AG09309 (cell line): ENCODE measurements around the gene CNTNAP2.
"Not testable (repeated sequence)": the region's sequence is repeated elsewhere in the genome, so short reads cannot be mapped to it uniquely, and the experiment has no call there.

Experiments used
- DNase-seq: peaks from one replicate; pipeline ENCODE4 v3.0.0-alpha.2; 2010; ENCODE audit warnings: low read depth
- H3K4me3 ChIP-seq: 2 replicates; pipeline ENCODE4 v1.5.1; 2011; ENCODE audit warnings: mild to moderate bottlenecking, low read depth, low read length, moderate library complexity; ENCODE audit not compliant: control insufficient read depth
- CTCF ChIP-seq: IDR thresholded peaks from 2 replicates; pipeline ENCODE4 v1.5.1; 2011; ENCODE audit warnings: mild to moderate bottlenecking, low read depth, low read length, inconsistent platforms; ENCODE audit not compliant: insufficient read depth, control insufficient read depth; ENCODE audit errors: missing control alignments

The CNTNAP2 gene

GRCh38 chr7:148288592-148289151 is 2172.1 kb downstream of the CNTNAP2 start:
- H3K4me3 ChIP-seq, result no peak overlapping the region
- no peak for DNase-seq
- TF ChIP-seq CTCF, result no peak

GRCh38 chr7:148289630-148290029 is 2173.0 kb downstream of the CNTNAP2 start:
- no peak overlapping the region for H3K4me3 ChIP-seq
- no peak for TF ChIP-seq CTCF
- DNase-seq, result no peak

- no peak for TF ChIP-seq CTCF
- DNase-seq, result no peak
- H3K4me3 ChIP-seq, result no peak overlapping the region
Observed at GRCh38 chr7:148290538-148290937, 2173.9 kb downstream of the CNTNAP2 start.

GRCh38 chr7:148291799-148292198 is 2175.2 kb downstream of the CNTNAP2 start:
- DNase-seq, result no peak
- no peak for TF ChIP-seq CTCF
- H3K4me3 ChIP-seq, result no peak overlapping the region

GRCh38 chr7:148296994-148297644 is 2180.5 kb downstream of the CNTNAP2 start:
- no peak overlapping the region for H3K4me3 ChIP-seq
- DNase-seq, result no peak
- no peak for TF ChIP-seq CTCF

GRCh38 chr7:148298768-148299167 is 2182.2 kb downstream of the CNTNAP2 start:
- not testable (repeated sequence) for DNase-seq, H3K4me3 ChIP-seq

- TF ChIP-seq CTCF, result no peak
- no peak overlapping the region for H3K4me3 ChIP-seq
- DNase-seq, result no peak
Observed at GRCh38 chr7:148299350-148300276, 2183.0 kb downstream of the CNTNAP2 start.

- not testable (repeated sequence) for H3K4me3 ChIP-seq, DNase-seq
Observed at GRCh38 chr7:148302436-148302835, 2185.8 kb downstream of the CNTNAP2 start.
